Endothelial cell of umbilical vein (primary cell): ENCODE data around the gene MARK2.

Source experiments
- CTCF ChIP-seq, 2 donors: IDR thresholded peaks; 1 replicate in 1 of 2; 2 replicates in 1 of 2; pipeline ENCODE4 v1.5.1; 2011; ENCODE audit warnings: low read length in 2 of 2, mild to moderate bottlenecking in 2 of 2, moderate library complexity in 2 of 2, control low read depth in 1 of 2, inconsistent platforms in 1 of 2, low read depth in 1 of 2; ENCODE audit not compliant: insufficient read depth in 1 of 2; ENCODE audit errors: extremely low read depth in 1 of 2
- EZH2 ChIP-seq: IDR thresholded peaks from 2 replicates; pipeline ENCODE4 v1.6.1; 2012; ENCODE audit warnings: borderline replicate concordance, low read depth, mild to moderate bottlenecking, moderate library complexity, low read length, inconsistent platforms; ENCODE audit not compliant: severe bottlenecking
- JUN ChIP-seq: IDR thresholded peaks from 2 replicates; pipeline ENCODE4 v1.6.1; 2011; ENCODE audit warnings: borderline replicate concordance, low read depth; ENCODE audit not compliant: insufficient read length, insufficient read depth
- MAX ChIP-seq: IDR thresholded peaks from 2 replicates; pipeline ENCODE4 v1.6.1; 2011; ENCODE audit not compliant: insufficient read depth, insufficient read length
- POLR2A ChIP-seq: IDR thresholded peaks from 2 replicates; pipeline ENCODE4 v1.6.1; 2012; ENCODE audit warnings: low read depth, mild to moderate bottlenecking, control low read depth, low read length
- POLR2AphosphoS5 ChIP-seq: IDR thresholded peaks from 2 replicates; pipeline ENCODE4 v1.6.1; 2012; ENCODE audit warnings: low read depth, mild to moderate bottlenecking, control low read depth, low read length, moderate library complexity; ENCODE audit not compliant: insufficient read depth

GRCh38 chr11:63882555-63883242, 43.8 kb downstream of the MARK2 start:
- TF ChIP-seq CTCF (IDR thresholded peaks at IDR 0.05; ENCODE audit: extremely low read depth in 1 of 2, insufficient read depth in 1 of 2, low read depth in 1 of 2, low read length in 2 of 2) = no peak
- no peak for TF ChIP-seq POLR2AphosphoS5
- no peak for TF ChIP-seq MAX
- TF ChIP-seq EZH2 = no peak
- no peak for TF ChIP-seq POLR2A
- TF ChIP-seq JUN = no peak
